Activated T-cell treated with anti-CD3 and anti-CD28 coated beads for 4 hours (primary cell): Measurements from ENCODE around the gene MEF2D.

Experiments used
- DNase-seq: peaks from one replicate; pipeline ENCODE4 v3.0.0-alpha.2; 2020

The MEF2D gene

DNA sequence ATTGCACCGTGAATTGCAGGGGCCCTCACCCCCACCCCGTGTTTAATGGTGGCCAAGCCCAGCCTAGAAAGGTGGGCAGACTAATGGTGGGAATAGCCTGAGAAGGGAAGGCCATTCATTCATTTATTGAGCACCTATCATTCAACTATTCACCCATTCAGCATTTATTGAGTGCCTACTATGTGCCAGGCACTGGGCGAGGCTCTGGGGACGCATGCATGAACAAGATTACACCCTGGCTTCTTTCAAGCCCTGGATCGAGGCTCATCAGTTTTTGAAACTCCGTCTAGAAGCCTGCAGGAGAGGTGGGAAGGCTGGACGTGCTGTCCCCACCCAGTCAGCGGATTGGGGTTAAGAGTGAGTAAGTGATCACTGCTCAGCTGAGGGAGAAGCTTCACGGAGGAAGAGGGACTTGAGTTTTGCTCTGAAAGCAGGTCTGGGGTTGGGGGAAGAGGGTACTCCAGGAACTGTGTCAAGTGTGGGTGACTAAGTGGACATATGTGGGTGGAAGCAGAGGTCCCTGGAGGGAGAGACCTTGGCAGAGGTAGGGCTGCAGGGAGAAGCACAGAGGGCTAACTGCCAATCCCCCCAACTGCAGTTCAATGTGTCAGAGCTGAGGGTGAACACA lies 35.6 kb downstream of the MEF2D start:
- DNase-seq: no peak

DNA sequence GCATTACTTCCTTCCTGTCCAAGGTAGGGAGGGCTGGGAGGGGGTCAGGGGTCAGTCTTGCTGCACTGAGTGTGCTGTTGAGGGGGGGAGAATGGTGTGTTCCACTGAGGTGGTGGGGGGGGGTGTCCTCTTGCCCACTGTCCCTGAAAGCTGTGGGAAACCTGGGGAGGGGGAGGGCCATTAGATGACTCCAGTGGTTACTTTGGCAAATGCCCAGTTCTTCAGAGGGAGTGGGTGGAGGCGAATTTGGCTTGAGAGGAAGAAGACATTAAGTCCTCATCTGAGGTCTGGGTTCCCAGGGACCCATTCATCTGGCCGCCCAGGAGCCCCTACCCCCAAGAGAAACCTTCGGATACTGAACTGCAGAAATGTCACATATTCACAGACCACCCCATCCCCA lies 36.2 kb downstream of the MEF2D start:
- DNase-seq: no peak

DNA sequence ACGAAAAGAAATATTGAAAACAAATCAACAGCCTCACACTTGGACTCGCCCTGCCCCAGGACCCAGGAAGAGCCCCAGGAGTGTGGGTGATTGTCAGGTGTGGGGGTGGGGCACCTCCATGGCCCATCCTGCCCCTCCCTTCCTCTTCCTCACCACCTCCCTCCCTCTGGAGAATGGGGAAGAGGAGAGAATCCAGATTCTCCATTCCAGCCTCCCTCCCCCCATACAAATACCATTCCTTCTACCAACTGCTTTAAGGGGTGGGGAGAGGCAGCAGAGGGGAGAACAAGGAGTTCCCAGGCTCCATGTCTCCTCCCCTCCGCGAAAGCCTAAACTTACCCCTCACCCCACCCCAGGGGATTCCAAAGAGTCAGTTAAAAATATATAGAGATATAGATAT lies 36.7 kb downstream of the MEF2D start:
- DNase-seq: no peak

DNA sequence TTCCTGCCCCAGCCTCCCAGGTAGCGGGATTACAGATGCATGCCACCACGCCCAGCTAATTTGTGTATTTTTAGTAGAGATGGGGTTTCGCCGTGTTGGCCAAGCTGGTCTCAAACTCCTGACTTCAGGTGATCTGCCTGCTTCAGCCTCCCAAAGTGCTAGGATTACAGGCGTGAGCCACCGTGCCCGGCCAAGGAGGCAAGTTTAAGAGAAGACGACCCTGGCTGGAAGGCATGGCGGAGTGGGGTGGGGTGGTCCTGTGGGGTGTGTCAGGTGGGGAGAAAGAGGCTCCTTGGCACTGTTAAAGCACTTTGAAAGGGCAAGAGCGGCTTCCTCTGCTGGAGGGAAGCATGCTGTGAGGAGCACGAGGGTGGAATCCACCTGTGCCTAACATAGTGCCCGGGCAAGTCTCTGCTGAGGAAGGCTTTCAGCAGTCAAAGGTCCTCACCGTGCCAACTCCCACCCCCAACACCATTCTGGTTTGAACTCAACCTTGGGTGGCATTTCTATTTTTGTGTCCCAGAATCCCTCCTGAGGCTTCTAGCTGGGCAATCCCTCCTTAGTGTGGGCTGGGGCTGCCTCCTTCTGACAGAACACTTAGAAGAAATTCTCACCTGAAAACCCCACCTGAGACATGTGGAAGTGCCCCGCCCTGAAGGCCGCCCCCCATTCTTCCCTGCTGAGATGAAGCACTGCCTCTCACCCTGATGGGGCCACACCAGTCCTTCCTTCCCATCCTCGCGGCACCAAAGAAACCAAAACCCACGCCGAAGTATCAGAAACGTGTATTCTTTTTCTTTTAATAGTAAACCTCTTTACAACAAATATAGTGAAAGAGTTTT lies 37.4 kb downstream of the MEF2D start:
- DNase-seq: no peak

DNA sequence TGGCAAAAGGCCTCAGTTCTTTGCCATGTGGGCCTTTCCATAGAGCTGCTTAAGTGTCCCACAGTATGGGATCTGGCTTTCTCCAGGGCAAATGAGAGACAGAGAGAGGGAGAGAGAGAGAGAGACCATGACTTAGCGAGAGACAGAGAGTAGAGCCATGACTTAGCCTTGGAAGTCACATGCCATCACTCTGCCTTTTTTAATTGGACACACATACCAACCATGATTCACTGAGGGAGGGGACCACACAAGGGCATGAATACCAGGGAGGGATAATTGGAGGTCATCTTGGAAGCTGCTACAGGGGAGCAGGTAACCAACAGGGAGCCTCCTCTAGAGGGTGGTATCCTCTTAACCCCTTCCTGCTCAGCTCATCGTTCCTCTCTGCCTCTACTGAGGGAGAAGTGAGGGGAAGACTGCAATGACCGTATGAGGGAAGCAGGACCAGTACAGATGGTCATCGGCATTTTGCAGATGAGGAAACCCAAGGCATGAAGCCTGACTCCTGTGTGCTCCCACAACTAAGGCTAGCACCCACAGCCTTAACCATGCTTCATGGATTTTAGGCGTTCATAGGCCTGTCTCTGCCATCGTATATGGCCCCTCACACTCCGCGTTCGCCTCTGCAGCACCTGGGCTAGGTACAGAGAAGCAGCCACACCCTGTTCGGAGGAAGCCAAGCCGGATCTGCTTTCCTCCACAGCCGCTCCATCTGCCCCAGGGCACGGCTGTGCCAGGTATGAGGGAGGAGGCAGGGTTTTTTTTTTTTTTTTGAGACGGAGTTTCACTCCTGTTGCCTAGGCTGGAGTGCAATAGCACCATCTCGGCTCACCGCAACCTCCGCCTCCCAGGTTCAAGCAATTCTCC lies 38.6 kb downstream of the MEF2D start:
- no peak for DNase-seq

DNA sequence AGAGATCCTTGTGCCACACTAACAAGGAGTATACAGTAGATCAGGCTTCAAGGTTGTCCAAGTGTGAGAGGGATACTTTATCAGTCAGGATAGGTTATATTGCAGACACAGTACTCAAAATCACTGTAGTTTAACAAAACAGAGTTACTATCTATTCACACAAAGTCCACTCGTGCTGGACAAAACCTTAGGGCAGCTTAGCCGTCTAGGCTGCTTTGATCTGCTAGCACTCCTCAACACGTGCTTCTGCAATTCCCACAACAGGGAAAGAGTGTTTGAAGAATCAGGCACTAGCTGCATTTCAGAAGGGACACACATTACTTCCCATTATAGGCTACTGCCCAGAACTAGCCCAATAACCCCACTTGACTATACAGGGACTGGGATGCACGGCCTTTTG lies 39.5 kb downstream of the MEF2D start:
- no peak for DNase-seq

DNA sequence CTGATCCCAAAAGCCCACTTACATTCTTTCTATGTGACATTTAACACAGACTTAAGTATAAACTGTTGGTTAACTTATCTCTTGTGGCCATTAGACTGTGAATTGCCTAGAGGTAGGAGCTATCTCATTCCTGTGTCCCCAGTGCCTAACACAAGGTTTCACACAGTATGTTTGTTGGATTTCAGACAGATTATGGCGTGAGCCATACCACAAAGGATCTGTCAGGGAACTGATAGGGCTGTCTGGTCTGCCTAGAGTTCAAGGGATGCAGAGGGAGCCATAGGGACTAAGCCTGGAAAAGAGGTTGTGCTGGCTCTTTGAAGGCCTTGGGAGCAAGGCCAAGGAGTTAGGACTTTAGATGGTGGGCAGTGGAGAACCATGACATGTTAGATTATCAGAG lies 40.0 kb downstream of the MEF2D start:
- DNase-seq: no peak

DNA sequence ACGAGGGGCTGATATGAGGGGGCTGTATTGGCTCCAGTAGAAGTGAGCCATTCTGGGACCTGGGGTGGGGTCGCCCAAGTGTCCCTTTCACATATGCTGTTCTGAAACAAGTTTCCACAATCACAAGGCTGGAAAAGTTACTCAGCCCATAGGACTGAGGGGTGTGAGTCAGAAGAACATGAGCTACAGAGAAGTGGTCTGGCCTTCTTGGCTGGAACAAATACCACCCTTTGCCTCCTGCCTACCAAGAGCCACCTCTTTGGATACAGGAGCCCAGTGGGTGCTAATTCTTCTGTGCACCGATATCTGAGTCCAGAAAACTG lies 42.4 kb downstream of the MEF2D start:
- no peak for DNase-seq

DNA sequence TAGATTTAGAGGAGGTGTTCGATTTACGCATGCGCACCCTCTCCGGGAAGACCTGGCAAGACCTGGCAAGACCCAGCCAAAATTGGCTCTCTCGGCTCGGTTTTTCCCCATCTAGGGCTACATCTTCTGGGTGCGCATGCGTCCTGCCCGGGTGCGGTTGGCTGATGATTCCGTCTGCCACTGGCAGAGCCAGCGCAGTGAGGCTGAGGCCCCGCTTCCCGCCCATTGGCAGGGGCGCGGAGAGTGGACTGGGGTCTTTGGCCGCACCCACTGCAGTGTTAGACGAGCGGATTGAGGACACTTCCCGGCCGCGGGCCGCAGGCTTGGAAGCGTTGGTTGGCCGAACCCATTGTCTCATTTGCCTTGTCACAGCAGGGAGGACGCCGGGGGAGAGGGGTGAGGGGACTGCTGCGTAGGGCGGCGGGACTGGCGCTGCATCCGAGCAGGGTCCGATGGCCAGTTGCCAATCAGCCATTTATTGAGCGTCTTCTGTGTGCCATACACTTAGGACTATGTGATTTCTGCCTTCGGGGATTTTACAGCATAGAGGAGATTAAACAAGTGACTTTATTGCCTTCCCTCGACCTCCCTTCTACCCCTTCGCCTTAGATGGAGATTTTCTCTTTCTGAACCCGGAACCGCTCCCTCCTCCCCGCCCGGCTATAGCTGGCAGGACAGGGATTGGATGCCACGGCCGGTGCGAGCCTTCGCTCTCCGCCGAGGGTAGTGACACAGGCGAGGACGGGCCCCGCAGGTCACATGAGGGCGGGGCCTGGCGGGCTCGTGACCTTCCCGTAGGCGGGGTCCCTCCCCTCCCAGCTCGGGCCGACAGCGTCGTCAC lies 43.7 kb downstream of the MEF2D start:
- peak; percentile 91 for DNase-seq

DNA sequence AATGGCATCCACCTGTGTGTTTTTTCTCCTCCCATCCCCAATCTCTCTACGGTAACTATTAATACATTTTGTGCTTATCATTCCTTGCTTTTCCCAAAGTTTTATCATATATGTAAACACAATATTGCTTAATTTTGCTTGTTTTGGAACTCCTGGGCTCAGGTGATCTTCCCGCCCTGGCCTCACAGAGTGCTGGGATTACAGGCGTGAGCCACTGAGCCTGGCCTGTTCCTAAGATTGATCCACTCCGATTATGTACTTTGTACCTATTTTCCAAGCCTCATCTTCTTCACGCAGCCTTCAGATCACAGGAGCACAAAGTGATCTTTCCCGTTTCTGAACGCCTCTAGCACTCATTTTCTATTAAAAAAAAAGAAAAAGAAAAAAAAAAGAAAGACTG lies 45.2 kb downstream of the MEF2D start:
- no peak for DNase-seq

DNA sequence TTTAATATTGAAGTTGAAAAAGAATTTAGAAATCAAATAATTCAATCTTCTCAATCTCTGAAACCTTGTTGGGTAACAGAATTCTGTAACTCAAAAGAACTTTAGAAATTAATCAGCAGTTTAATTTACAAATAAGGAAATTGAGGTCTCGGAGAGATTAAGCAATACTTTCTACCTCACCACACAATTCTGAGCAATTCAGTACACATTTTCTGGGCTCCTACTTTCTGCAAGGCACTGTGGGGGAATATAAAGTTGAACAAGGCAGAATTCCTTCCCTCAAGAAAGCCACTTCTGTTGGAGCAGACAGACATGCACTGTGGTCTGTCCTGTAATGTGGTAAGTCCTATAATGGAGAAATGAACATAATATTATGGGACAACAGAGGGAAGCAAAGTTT lies 47.7 kb downstream of the MEF2D start:
- no peak for DNase-seq

DNA sequence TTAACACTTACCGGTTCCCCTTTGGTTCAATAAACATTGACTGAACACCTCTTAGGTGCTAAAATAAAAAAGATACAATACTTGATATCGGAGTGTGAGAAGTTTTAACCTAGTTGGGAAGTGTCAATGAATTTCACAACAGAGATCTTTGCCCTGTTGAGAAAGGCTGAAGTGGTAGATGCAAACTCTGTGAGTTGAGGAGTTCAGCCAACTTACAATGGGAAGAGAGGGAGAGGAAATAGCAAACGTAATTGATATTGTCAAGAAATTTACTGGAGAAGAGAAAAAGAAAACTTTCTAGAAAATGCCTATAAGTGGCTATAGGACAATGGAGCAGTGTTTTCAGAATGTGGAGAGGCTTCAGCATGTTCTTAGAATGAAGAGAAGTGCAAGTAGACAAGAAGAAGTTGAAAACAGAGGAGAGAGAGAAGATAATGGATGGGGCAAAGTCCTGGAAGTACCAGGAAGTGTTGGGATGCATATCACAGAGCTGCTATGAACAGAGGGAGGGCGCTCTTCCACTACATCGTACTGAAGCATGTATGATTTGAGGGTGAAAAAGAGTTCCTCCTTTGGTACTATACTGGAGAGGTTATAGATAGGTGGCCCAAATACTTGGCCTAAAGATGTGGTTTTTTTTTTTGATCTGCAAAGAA lies 48.9 kb downstream of the MEF2D start:
- DNase-seq: no peak

DNA sequence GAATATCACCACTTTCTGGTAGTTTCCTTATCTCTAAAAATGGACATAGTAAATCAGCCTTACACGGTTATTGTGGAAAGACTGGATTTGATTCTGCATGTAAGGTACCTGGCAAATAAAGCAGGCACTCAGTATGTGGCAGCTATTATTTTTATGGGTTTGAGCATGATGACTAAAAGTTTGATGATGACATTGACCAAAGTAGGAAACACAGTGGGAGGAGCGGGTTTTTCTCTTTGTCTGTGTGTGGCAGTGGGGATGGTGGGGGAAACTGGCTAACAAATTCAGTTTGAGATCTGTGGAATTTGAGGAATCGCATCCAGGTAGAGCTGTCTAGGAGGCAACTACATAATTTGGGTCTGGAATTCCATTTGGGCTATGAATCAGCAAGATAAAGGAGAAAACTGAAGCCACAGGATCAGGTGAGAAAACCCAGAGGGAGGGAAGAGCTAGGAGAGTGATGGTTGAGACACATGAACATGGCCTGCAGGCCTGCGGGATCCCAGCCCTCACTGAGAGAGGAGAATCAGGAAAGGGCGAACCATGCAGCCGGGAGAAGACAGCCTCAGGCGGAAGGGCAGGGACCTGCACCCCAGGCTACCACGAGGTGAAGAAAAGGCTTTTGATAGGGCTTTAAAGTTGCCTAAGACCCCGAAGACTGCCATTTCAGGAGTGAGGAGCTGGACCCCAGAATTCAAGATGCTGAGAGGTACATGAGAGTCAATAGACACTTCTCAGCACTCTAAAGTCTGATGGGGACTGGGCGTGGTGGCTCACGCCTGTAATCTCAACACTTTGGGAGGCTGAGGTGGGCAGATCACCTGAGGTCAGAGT lies 52.2 kb downstream of the MEF2D start:
- DNase-seq: no peak

DNA sequence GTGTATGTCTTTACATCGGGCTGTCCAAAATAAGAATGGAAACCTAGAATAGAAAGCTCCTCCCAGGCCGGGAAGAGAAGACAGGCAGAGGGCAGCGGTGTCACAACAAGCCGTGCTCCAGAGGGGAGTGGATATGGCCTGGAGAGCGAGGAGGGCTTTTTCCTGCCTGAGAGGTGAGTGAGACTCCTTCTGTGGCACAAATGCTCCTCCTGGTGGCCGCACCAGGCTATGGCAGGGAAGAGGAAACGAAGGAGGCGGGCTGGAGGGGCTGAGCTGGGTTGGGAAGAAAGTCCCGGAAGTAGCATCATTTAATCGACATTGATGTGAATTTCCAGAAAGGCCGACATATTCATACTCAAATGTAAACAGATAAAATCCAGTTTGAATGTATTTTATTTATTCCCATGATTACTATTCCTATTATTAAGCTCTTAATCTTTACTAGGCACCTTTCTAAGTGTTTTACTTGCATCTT lies 54.7 kb downstream of the MEF2D start:
- DNase-seq: peak; percentile 70

DNA sequence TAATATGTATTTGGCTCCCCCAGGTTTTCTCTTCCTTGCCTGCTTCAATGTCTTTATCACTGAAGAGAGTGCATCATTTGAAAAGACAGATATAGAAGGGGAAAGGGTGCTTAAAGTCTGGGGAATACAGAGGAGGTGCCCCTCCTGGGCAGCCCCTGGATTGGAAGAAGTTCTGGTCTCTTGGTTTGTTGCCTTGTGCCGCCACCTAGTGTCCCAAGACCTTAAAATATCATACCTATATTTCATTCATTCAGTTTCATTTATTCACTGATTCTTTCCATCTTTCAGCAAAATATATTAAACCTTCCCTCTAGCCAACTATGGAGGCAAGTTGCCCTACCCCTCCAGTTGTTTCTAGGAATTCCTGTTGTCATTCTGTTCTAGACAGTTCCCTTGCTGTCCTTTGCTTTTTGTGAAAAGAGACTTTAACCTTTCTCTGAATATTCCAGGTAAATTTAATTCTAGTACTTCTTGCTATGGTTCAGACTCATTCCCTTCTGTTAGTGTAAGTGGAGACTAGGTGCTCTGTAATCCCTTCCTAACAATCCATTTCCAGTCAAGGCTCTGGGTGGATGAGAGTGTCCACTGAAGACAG lies 56.1 kb downstream of the MEF2D start:
- no peak for DNase-seq

DNA sequence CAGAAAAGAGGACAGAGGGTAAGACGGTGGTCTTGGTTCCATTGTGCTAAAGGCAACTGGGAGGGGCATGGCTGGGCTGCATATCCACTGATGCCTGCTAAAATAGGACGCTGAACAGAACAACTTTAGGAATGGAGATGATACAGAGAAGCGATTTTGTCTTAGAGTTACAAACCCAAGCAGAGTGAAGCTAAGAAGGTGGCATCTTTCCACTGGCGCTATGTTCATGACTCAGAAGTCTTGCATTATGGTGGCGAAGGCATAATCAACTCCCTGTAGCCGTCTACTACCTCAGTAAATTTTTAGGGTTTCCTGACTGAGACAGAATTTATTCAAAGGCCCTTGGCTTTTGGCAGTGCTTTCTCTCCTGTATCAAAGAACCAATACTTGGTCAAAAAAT lies 57.3 kb downstream of the MEF2D start:
- DNase-seq: no peak

DNA sequence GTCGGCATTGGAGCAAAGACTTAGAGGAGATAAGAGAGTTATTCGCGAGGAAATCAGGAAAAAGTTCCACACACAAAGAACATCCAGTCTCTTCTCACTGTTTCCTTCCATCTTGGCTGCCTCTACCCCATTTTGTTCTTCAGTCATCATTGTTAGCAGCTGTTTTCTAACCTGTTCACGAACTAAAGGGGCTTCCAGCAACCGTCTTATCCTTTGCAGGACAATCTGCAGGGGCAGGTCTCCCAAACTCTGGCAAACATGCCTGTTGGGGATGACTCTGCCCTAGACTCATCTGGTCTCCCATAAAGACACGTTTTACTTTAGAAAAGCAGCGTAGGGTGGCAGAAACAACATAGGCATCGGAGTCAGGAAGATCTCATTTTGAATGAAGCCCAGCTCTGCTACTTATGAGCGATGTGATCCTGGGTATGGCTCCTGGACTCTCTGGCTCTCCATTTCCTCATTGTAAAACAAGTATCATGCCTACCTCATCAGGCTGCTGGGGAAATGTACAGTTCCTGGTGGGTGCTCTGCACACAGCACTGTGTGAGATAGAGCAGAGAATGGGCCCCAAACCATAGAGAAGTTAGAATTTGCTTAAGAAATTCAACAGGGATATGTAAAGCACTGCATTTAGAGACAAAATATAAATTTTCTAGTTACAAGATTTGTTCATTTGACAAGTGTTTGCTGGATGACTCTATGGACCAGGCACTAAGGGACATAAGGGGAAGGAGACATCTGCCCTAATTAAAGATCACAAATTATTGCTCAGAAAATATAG lies 59.7 kb downstream of the MEF2D start:
- no peak for DNase-seq

DNA sequence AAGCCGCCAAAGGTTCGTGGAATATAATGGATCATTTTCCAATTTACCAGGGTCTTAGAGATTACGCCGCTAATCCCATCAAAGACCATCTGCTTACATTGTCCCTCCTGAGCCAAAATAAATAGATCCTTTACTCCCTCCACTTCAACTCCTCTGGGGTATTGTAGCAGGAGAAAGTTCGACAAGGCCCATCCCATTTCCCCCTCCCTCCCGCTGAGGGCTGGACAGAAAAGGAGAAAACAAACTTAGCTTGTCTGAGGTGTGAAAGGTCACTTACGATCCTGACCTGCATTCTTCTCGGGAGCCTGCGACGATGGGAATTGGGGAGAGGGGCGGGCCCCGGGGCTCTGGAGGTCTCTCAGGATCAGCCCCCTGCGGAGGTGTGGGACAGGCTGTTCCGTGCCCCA lies 60.8 kb downstream of the MEF2D start:
- no peak for DNase-seq

DNA sequence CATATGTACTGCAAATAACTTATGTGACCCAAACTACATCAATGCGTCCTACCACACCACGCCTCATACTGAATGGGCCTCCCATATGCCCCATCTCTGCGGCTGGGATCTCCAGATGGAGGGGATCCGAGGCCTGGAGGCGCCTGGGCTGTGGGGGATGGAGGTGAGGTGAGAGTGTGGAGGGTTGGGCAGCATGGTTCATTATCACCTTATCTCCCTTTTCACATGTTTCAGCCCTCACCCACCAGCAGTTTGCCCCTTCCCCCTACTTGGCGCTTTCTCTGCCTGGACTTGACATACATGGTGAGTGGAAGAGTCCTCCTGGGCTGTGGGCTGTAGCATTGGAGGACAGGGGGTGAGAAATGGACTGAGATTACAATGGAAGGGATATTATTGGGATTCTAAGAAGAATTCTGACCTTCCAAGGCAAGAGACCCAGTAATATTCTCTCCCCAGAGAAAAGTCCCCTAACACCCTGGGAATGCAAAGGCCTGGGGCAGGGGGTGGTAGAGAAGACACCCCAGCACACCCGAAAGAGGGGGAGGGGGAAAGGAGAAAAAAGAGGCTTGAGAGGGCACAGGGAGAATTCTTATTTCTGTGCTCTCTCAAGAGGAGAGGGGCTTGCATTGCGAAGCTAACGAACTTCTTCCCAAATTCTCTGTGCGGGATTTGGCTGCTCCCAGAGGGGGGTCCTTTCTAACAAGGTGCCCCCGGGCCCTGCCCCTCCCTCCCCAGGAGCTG lies 61.4 kb downstream of the MEF2D start:
- DNase-seq: no peak
